Sciatic nerve (tissue), 2 donors: Measurements from ENCODE around the gene IRF2BP2. TPM values are rescaled to one million over a fixed set of nuclear protein-coding genes. Genes with fewer than 3 reads are reported as not detected.
A peak's percentile ranks its signal among the peaks of the same experiment; 100 is the strongest.
"Not testable (repeated sequence)": the region's sequence is repeated elsewhere in the genome, so short reads cannot be mapped to it uniquely, and the experiment has no call there.

ENCODE experiments used
- ATAC-seq: fragments of 200-7000 bp; cut with Tn5 transposase; one replicate; pipeline ENCODE4 v1.9.1; 2020; ENCODE audit warnings: mild to moderate bottlenecking, moderate library complexity
- DNase-seq: peaks from one replicate; pipeline ENCODE4 v3.0.0-alpha.2; 2020; ENCODE audit warnings: low spot score
- intact Hi-C: fragments of 100-400 bp; cut with DNase I; formaldehyde crosslinking; loops from one replicate; pipeline ENCODE4 v1.14.2; 2022
- total RNA-seq: library from RNA; stranded (reverse); fragmentation: NEBNext Ultra II Directional; extraction: Animal tissue kit (Norgen Biotek cat#: 25700); gene quantifications from one replicate; pipeline ENCODE4 v1.2.1, GENCODE V29; 2021
- donor health status: DM: no; HTN: no; CAD: no.
- donor health status: DM: no; HTN: no; CAD: no.

Gene IRF2BP2
- total RNA-seq, 1 donor from 2014 or later: 142 TPM

DNA sequence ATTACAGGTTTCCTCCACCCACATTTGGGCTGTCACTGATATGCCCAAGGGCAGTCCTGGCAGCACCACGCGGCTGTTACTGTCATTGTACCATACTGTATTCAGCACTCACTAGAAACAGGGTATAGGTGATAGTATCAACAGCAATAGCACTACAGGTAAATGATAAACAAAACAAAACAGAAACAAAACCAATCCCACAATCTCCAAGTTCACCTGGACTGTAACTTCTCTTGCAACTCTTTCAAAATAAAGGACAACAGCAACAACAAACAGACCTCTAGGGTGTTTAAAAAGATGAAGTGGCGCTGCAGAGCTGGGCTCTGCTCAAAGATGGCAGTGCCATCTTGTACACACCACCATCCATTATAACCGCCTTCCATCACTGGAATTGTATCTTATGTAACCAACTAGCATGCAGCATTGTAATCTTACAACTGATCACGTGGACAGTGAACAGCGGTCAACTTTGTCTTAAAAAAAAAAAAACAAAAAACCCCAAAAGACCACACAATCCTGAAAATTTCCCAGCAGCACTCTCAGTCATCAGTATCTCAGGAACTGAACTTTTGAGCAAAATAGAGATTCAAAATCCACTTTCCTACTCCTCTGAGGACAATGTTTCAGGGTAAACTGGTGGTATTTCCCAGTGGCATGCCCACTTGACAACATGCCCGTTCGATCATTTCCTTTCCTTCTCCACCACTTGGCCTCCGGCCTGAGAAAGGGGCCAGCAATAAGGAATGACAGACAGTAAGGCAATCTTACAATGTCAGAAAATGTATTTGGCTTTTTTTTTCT, 3.8 kb downstream of the IRF2BP2 start:
- DNase-seq (no peak), ATAC-seq (peak; percentile 34)
- intact Hi-C loops: loop anchor here (2.0 to 5.0 kb wide), 2 partner anchors 107 to 476 kb away; no protein-coding TSS in a partner anchor

DNA sequence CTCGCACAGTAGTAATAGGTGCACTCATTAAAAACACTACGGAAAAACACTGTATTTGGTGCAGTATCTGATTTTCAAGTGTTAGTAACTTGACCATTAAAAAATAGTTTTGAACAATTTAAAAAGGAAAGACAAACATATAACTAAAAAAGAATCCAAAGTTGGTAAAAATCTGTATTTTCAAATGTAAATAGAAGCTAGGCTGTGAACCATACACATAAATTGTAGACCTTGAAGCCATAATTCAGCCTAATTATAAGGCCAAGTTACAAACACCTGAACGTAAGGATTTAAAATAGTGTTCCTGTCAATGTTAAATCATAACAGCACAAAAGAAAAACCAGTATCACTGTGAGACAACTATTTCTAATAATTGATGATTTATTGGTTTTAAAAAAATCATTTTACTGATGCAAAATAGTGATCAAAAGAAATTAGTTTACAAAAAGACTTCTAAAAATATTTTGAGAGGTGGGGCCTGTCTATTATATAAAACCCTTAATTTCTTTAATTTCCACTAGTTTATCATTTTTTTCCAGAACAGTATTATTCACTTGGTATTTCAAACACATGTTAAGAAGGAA, 4.5 kb downstream of the IRF2BP2 start:
- intact Hi-C loops: loop anchor here (2.0 to 5.0 kb wide), 2 partner anchors 107 to 477 kb away; no protein-coding TSS in a partner anchor
- ATAC-seq (no peak), DNase-seq (no peak)

DNA sequence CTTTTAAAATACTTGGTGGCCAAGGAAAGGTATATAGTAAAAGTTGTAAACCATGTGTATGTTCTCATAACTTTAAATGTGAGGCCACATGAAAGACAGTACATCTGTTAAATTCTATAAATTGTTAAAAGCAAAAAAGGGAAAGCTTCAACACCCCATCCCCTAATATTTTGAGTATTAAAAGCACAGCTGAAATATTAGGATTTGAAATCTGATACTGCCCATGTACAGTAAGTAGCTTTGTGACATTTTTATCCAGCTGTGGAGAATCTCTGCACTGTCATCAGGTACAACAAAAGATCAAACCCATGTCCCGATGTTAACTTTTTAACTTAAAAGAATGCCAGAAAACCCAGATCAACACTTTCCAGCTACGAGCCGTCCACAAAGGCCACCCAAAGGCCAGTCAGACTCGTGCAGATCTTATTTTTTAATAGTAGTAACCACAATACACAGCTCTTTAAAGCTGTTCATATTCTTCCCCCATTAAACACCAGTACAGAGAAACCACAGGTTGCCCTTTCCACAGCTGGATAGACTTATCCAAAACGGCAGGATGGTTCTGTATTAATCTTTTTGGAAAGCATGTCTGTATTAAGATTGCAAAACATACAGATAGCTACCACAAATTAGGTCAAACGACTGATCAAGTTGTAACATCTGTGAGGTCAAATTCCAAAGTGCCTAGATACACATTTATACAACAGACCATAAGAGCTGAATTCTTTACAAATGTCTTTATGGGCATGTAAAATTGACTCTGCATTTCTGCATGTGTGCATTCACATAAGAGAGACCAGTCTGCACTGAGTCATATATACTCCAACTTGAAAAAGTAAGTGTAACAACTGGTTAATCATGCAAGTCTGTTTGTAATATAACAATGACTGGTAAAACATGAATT, 5.2 kb downstream of the IRF2BP2 start:
- intact Hi-C loops: loop anchor here (2.0 to 5.0 kb wide), 2 partner anchors 106 to 478 kb away; no protein-coding TSS in a partner anchor
- no peak for ATAC-seq
- DNase-seq: no peak

DNA sequence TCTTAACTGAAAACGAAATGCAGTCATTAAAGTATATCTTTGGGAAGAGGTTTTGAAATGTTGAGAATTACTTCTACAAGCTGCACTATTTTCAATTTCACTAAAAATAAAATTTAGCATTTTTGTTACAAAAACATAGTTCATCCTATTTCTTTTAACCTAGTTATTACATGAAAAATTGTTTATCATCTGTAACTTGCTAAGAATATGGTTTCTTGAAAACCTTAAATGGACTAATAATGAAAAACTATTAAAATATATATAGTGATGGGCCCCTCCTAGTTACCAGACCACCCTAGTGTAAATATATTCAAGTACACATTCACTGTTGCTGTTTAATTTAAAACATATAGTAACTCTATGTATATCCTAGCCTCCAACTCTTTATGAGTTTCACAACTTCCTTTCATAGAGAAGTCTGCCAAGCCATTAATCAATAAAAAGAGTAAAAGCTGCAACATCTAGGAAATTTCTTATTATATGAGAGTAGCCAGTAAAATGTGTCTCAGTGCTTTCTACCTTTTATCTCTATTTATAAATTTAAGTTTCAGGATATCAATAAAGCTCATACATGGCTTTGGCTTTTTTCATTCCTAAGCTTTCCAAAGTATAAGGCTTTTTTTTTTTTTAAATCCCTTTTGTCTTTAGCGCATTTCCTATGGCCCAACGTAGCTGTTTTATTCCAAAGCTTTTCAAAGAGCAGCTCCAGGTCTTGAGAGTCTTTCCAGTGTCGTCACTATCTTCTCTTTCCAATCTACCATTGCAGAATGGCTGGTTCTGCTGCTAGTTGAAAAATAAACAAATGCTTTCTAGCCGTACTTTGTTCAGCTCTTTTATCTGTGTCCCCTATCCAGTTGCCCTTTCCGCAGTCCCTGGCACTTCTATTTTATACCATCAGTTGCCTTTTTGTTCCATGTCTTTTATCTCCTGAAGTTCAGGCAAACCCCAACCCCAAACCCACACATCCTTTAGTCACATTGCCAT, 6.5 kb downstream of the IRF2BP2 start:
- no peak for DNase-seq
- ATAC-seq: no peak
- intact Hi-C loops: loop anchor here (2.0 kb wide), 1 partner anchor 105 kb away; no protein-coding TSS in a partner anchor

DNA sequence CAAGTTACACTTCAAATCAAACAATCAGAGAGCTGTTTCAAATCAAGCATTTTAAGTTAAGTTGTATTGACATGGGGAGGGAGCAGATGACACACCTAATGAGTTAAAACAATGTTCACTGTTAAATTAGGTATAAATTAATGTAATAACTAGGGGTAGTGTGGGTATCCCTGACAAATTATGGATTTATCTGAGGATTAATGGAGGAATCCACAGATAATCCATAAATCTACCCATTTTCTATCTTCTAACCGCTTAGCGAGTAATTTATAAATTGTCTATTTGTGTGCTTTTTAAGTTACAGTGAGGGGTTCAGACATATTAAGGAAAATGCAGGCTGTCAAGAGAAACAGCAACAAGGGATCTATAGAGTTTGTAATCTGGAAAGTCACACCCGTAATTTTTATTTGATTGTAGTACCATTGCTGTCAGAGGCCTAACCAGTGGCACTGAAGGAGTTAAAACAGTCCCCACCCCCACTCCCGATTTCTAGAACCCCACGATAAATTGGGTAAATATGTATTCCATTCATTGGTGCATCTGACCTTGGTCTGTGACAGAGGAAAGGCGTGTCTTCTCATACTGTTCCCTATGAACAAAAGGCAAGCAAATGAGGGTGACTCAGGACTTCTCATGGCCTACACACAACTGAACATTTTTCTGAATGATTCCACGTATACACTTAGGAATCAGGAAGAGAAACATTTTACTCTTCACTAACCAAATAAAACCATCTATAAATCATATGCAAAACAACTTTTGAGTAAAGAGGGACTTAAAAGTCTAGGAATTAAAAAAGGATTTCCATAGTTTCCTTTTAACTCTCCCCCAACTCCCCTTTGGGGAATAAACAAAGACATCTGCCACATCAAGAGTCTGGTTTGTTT, 7.4 kb downstream of the IRF2BP2 start:
- DNase-seq (no peak), ATAC-seq (peak; percentile 29)
- intact Hi-C loops: no loop called here

DNA sequence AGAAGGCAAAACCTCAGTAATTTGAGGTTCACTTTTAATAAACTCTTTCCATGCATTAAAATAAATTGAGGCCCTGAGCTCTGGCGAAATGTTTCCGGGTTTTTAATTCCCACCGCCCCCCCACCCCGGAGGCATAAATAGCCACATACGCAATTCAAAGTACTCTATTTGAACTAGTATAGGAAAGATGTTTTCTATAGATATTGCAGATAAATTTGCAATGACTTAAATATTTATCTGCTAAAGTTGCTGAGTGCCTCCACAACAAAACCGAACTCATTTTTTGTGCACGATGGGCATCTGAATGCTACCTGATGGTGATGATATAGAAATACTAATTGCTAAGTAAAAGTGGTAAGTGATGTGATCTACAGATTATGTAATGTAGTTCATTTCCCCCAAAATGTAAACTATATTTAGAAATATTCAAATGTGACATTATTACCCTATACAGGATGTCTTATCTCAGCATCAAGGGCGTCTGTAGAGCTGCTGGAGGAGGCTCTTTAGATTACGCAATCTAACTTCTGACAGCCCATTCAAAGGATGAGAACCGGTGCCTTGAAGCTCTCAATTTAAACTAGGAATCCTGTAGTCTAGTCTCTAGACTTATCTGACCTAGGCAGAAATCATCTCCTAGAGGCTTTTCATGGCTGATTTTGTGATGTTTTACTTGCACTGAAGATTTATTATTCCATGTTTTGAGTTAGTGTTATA, 8.5 kb downstream of the IRF2BP2 start:
- ATAC-seq (peak; percentile 11), DNase-seq (no peak)
- intact Hi-C loops: no loop called here

DNA sequence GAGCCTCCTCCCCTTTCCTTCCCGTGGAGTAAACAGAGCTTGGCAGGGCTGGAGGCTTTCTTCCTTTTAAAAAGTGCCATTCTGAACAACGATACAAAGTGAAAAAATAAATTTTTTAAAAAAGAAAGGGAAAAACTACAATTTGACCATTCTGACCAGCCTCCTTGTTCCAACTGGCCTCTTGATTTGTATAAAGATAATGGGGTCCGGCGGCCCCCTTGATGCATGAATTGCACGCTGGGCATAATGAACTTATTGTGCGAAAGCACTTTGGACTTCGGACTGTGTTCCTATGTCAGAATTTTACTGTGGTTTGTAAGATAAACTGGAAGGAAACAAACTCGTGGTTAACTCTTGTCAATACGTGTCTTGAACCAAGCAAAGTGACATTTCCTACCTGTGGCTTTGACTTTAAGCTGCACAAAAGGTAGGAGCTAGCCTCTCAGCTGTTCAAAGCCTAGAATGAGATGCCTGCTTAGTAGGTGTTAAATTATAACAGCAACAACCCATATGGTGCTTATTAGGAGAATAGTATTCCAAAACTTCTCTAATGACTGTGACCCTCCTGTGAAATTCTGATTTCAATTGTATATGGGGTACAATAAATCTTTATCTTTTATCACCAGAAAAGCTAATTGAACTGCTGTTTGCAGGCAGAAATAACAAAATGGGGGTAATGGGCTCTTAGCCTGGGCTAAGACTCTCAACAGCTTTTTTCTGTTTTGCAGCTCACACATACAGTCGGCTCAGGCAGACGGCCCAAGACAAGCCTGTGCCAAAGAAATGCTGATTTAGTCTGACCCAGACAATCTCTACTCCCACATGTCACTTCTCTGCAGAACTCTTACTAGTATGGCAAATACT, 9.3 kb downstream of the IRF2BP2 start:
- intact Hi-C loops: no loop called here
- ATAC-seq: peak; percentile 9
- DNase-seq: no peak

DNA sequence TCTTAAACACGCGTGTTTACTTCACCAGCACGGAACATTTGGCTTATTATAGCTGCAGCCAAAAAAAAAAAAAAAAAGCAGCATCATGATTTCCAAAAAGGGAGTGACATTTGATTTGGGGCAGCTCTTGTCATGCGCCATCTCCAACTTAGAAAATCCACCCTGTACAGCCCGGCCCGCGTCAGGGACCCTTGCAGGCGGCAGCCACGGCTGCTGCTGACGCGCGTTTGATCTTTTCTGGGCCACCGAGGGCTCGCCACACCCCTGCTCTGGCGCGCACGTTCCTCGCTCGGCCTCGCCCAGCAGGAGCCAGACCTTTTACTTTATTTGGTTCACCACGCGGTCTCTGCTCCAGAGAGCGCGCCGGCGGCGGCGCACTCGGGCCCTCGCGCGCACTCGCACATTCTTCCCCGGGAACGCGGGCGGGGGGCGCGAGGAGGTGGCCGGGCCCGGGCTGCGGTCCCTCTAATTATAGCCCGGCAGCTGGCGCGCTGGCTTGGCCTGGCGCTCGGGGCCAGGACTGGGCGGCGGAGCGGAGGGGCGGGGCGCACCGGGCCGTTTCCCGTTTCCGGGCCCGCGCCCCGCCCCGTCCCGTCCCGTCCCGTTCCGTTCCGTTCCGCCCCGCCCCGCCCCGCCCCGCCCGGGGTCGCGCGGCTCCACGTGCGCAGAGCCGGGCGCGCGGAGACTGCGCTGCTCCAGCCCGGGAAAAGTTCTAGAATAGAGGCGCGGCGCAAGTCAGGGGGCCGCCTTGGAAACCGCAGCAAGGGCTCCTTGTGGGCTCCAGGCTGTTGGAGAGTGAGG, 10.2 kb downstream of the IRF2BP2 start:
- peak; percentile 81 for ATAC-seq
- intact Hi-C loops: loop anchor here (10.0 kb wide), 1 partner anchor 375 kb away; no protein-coding TSS in a partner anchor
- peak; percentile 91 for DNase-seq

DNA sequence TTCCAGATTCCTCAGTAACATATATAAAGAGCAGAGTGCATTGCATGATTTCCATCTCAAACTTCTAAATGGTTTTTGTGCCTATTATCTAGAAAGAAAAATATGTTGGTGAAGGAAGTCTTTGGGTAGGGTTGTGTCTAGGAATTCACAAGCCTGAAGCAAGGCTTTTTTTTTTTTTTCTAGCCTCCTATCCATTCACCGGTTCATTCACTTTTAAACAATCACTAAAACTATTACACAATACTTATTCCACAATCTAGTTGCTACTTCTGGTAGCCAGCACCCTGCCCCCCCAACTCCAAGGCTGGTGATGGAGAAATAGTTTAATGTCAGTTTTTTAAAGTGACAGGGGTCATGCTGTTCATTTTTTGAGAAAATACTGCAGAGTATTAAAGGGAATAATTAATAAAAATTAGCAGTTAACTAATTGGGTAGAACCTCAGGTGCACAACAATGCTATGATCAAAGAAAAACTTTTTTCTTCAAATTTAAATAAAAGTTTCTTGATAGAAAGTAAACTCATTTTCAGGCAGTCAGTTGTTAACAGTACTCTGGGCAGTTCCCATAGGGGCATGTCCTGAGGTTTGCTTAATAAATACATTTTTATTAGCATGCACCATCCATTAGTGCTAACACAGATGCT, 10.9 kb downstream of the IRF2BP2 start:
- DNase-seq: no peak

DNA sequence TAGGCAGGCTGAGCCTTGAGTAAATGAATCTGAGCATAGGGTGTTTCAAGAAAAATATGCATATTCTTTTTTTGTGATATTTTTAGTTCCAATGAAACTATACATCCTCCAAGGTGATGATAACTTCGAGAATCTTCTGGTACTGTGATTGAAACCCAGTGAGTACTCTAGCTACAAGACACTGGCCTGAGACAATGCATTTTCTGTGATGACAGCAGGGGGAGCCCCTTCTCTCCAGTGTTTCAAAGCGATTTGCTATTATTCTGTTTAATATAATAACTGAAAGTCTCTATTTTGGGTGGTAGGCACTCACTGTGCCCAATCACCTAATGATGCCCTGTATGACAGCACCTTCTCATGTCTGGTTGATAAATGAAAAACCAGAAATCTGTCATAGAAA, 12.1 kb downstream of the IRF2BP2 start:
- ATAC-seq: no peak
- DNase-seq: no peak
- intact Hi-C loops: loop anchor here (10.0 kb wide), 1 partner anchor 377 kb away; no protein-coding TSS in a partner anchor

More for the DNA sequence above, 10.9 kb downstream of the IRF2BP2 start:
- peak; percentile 13 for ATAC-seq
- intact Hi-C loops: loop anchor here (10.0 kb wide), 1 partner anchor 376 kb away; no protein-coding TSS in a partner anchor

DNA sequence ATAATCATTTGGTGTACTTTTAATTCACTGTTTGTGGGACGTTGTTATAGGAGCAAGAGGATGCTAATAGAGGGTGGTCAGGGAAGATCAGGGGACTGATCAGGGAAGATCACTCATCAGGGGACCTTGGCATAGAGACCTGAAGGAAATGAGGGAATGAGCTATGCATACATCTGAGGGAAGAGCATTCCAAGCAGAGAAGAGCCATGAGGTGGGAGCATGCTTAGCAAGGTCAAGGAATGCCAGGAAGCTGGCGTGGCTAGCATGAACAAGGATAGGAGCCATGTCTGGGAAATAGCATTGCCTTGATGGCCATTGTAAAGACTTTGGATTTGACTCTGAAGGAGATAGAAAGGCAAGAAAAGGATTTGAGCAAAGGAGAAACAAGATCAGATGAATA, 14.1 kb downstream of the IRF2BP2 start:
- intact Hi-C loops: loop anchor here (10.0 kb wide), 1 partner anchor 379 kb away; no protein-coding TSS in a partner anchor
- ATAC-seq (no peak), DNase-seq (no peak)

DNA sequence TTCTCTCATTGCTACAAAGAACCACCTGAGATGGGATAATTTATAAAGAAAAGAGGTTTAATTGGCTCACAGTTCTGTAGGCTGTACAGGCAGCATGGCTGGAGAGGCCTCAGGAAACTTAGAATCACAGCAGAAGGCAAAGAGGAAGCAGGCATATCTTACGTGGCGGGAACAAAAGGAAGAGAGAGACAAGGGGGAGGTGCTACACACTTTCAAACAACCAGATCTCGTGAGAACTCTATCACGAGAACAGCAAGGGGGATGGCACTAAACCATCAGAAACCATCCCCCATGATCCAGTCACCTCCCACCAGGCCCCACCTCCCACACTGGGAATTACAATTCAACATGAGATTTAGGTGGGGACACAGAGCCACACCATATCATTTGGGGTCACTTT, 15.4 kb downstream of the IRF2BP2 start:
- intact Hi-C loops: loop anchor here (10.0 kb wide), 1 partner anchor 380 kb away; no protein-coding TSS in a partner anchor
- ATAC-seq, DNase-seq: not testable (repeated sequence)

DNA sequence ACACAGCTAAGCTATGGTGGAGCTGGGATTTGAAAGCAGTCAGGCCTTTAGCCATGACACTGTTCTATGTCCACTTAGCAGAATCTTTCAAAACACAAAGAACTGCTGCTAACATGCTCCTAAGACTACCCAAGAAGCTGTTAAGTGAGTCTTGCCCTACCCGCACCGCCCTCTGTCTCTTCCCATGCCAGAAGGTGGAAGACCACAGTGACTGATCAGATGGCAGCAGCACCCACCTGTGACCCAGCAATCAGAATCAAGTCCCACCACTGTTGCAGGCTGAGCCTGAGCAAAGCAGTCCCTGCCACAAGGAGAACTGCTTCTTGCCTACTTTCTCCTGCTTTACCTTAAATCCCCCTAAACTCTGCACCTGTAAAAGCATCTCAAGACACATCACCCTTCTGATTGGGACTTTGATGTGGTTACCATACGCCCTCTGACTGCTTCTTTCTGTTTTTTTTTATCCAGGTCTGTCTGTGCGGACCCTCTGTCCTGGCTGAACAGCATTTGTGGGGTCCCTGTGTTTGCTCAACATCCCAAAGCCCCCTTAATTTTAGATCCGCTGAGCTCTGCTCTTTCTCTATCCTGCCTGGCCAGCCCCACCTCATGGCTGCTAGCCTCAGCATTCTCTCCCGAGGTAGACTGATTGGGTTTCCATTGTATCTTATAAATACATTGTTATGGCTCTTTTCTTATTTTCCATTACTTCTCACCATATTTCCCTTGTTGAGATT, 16.0 kb downstream of the IRF2BP2 start:
- intact Hi-C loops: loop anchor here (10.0 kb wide), 1 partner anchor 381 kb away; no protein-coding TSS in a partner anchor
- no peak for ATAC-seq
- DNase-seq: no peak
